HG02943 (cell line): ENCODE measurements around the gene PRKAG2.

Experiments used
- ATAC-seq: cut with Tn5 transposase; IDR thresholded peaks from one replicate; pipeline ENCODE4 v1.9.1; 2021; ENCODE audit warnings: mild to moderate bottlenecking, low read depth, moderate library complexity; ENCODE audit not compliant: unreplicated experiment

PRKAG2 gene

DNA sequence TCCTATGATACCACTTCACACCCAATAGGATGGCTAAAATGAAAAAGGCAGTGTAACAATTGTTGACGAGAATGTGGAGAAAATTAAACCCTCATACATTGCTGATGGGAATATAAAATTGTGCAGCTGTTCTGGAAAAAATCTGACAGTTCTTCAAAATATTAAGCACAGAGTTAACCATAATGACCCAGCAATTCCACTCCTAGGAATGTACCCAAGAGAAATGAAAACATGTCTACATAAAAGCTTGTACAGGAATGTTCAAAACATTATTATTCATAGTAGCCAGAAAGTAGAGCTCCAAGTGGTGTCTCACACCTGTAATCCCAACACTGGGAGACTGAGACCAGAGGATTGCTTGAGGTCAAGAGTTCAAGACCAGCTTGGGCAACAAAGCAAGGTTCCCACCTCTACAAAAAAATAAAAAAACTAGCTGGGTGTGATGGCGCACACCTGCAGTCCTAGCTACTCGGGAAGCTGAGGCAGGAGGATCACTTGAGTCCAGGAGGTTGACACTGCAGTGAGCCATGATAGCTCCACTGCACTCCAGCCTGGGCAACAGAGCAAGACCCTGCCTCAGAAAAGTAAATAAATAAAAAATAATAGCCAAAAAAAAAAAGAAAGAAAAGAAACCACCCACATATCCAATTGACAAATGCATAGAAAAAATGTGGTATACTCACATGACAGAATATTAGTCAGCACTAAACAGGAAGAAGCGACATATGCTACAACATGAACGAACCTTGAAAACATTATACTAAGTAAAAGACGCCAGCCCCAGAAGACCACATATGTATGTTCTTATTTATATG lies 362.2 kb downstream of the PRKAG2 start:
- ATAC-seq = no peak

DNA sequence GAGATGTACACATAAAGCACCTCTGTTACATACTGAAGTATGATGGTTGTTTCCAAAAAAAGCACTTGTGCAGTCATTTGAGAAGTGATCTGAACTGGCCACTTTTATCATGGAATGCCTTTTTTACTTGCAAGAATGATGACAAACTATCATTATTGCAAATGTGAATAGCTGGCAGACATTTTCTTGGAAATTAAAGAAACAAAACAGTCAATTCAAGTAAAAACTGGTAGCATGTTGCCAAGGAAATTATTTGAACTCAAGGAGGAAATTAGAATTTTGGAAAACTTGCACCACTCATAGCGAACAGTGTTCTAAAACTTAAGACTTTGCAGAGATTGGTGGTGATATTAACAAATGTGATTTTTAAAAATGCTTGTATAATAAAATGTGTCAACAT lies 363.8 kb downstream of the PRKAG2 start:
- ATAC-seq = no peak

- no peak for ATAC-seq
Observed at GRCh38 chr7:151512353-151512752, 364.6 kb downstream of the PRKAG2 start.

DNA sequence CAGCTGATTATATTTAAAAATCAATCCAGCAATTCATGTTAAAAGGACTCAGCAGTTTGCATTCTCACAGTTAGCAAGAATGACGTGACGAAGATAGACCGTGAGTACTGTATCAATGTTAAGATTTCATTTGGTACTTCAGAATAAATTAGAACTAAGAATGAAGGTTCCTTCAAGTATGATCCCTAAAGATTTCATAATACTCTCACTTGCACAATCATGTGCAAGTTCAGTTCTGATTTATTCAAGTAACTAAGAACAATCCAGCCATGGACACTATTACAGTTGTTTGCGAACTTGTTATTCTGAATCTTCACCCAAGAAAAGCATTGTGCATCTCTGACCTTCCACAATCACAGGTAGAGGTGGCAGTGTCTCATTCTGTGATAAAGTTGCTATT lies 365.0 kb downstream of the PRKAG2 start:
- ATAC-seq = no peak

- no peak for ATAC-seq
Observed at GRCh38 chr7:151511270-151511669, 365.6 kb downstream of the PRKAG2 start.

DNA sequence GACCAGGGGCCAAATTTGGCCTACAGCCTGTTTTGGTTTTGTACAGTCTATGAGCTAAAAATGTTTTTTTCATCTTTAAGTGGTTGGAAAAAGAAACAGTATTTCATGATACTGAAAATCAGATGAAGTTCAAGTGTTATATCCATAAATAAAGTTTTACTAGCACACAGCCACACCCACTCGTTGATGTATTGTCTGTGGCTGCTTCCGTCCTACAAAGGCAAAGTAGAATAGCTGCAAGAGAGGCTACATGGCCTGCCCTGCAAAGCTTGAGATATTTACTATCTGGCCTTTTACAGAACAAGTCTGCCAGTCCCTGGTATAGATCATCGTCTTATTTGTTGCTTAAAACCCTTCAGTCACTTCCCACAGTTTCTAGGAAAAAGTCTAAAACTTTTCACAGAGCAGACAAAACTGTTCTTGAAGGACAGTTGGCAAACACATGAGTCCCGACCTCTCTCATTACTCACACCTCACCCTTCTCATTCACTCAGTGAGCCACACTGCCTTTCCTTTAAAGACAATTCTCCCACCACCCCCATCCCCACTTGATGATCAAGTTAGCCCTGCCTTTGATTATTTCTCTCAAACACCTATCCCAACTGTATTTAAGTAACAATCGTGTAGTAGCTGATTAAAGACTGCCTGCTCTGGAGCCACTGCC lies 367.1 kb downstream of the PRKAG2 start:
- no peak for ATAC-seq

- ATAC-seq = no peak
Observed at GRCh38 chr7:151508991-151509390, 367.9 kb downstream of the PRKAG2 start.

GRCh38 chr7:151507806-151508205 lies 369.1 kb downstream of the PRKAG2 start:
- no peak for ATAC-seq

GRCh38 chr7:151506901-151507382 lies 370.0 kb downstream of the PRKAG2 start:
- no peak for ATAC-seq
